Right renal cortex interstitium (tissue), 3 donors: ENCODE measurements around the gene DCBLD2. TPM values are rescaled to one million over a fixed set of nuclear protein-coding genes. Genes with fewer than 3 reads are reported as not detected.

Experiments
- polyA plus RNA-seq, 3 donors: library from polyadenylated mRNA; unstranded; fragments of 120-200 nt; gene quantifications; one replicate each; pipeline ENCODE4 v1.2.1, GENCODE V29; 2013; ENCODE audit not compliant: insufficient read length in 3 of 3

DCBLD2 gene
- polyA plus RNA-seq, 3 donors = 49.2 to 51.9 (median 51.3) TPM

Other genes starting within 250 kb of the DCBLD2 start
- 10 to 100 TPM; 74.7 to 85.2 (median 77.0) TPM for gene ST3GAL6, start 138.4 kb downstream of the DCBLD2 start, polyA plus RNA-seq